Posterior vena cava (tissue), 2 donors: Measurements from ENCODE around the gene WNT3. TPM values are rescaled to one million over a fixed set of nuclear protein-coding genes. Genes with fewer than 3 reads are reported as not detected.

ENCODE experiments used
- DNase-seq: peaks from one replicate; pipeline ENCODE4 v3.0.0-alpha.2; 2020; ENCODE audit warnings: low spot score
- intact Hi-C, 2 donors: fragments of 100-400 bp; cut with DNase I; formaldehyde crosslinking; loops; one replicate each; pipeline versions ENCODE4 v1.14.1 to v1.14.2; 2022 to 2023
- total RNA-seq, 2 donors: library from RNA; stranded (reverse); fragmentation: NEBNext Ultra II Directional; extraction: Animal tissue kit (Norgen Biotek cat#: 25700); gene quantifications; one replicate each; pipeline ENCODE4 v1.2.1, GENCODE V29; 2021
- donor health status: DM: yes; HTN: yes; CAD: no.
- donor health status: DM: yes; HTN: yes; CAD: no.

Gene WNT3
- total RNA-seq, 2 donors from 2014 or later = 0.32 to 0.81 TPM

GRCh38 chr17:46753776-46754175 is 64.7 kb downstream of the WNT3 start:
- no peak for DNase-seq
- intact Hi-C loops = no loop called here

- no peak for DNase-seq
- intact Hi-C loops = no loop called here
These were observed 67.1 kb downstream of the WNT3 start for GRCh38 chr17:46751425-46751824.

GRCh38 chr17:46745376-46745775 is 73.1 kb downstream of the WNT3 start:
- no peak for DNase-seq
- intact Hi-C loops = no loop called here

- intact Hi-C loops = no loop called here
- no peak for DNase-seq
These were observed 74.1 kb downstream of the WNT3 start for GRCh38 chr17:46744441-46744840.

- intact Hi-C loops = no loop called here
- DNase-seq = no peak
These were observed 75.8 kb downstream of the WNT3 start for GRCh38 chr17:46742565-46743270.

GRCh38 chr17:46741122-46741730 is 77.3 kb downstream of the WNT3 start:
- no peak for DNase-seq

GRCh38 chr17:46739982-46740381 is 78.5 kb downstream of the WNT3 start:
- intact Hi-C loops = no loop called here

More at GRCh38 chr17:46741122-46741730, 77.3 kb downstream of the WNT3 start:
- intact Hi-C loops = no loop called here

GRCh38 chr17:46738544-46738943 is 79.9 kb downstream of the WNT3 start:
- intact Hi-C loops = no loop called here
- DNase-seq = no peak

More at GRCh38 chr17:46739982-46740381, 78.5 kb downstream of the WNT3 start:
- DNase-seq = no peak

GRCh38 chr17:46737326-46737725 is 81.2 kb downstream of the WNT3 start:
- intact Hi-C loops = no loop called here

GRCh38 chr17:46736100-46736499 is 82.4 kb downstream of the WNT3 start:
- intact Hi-C loops = no loop called here
- DNase-seq = no peak

More at GRCh38 chr17:46737326-46737725, 81.2 kb downstream of the WNT3 start:
- no peak for DNase-seq

GRCh38 chr17:46733837-46734475 is 84.5 kb downstream of the WNT3 start:
- intact Hi-C loops = no loop called here
- DNase-seq = no peak

- intact Hi-C loops = no loop called here
- DNase-seq = no peak
These were observed 85.6 kb downstream of the WNT3 start for GRCh38 chr17:46732754-46733398.

GRCh38 chr17:46732160-46732559 is 86.3 kb downstream of the WNT3 start:
- no peak for DNase-seq
- intact Hi-C loops = no loop called here

- DNase-seq = no peak
- intact Hi-C loops = no loop called here
These were observed 87.8 kb downstream of the WNT3 start for GRCh38 chr17:46730679-46731078.

GRCh38 chr17:46730026-46730425 is 88.5 kb downstream of the WNT3 start:
- intact Hi-C loops = no loop called here
- DNase-seq = no peak

GRCh38 chr17:46727572-46728348 is 90.7 kb downstream of the WNT3 start:
- intact Hi-C loops = no loop called here
- no peak for DNase-seq

GRCh38 chr17:46726206-46726605 is 92.3 kb downstream of the WNT3 start:
- intact Hi-C loops = no loop called here
- no peak for DNase-seq

- no peak for DNase-seq
- intact Hi-C loops = no loop called here
These were observed 95.7 kb downstream of the WNT3 start for GRCh38 chr17:46722662-46723285.

GRCh38 chr17:46720408-46720807 is 98.1 kb downstream of the WNT3 start:
- DNase-seq = no peak
- intact Hi-C loops = no loop called here
